K562 (cell line): ENCODE results near the gene TICAM1. TPM values are rescaled to one million over a fixed set of nuclear protein-coding genes. Genes with fewer than 3 reads are reported as not detected.
A peak's percentile ranks its signal among the peaks of the same experiment; 100 is the strongest.

Source experiments
- CCNT2 ChIP-seq: IDR thresholded peaks from 2 replicates; pipeline ENCODE4 v1.6.1; 2011; ENCODE audit warnings: borderline replicate concordance, low read depth, mild to moderate bottlenecking, moderate library complexity, mixed read lengths, low read length; ENCODE audit not compliant: insufficient read length; ENCODE audit errors: extremely low read depth
- ELF2 ChIP-seq: fragments of 250-450 bp; sonication (Bioruptor Pico); IDR thresholded peaks from 2 replicates; pipeline ENCODE4 v1.5.0; 2021; ENCODE audit warnings: mild to moderate bottlenecking
- ETV1 ChIP-seq: fragments of 450-650 bp; conservative IDR thresholded peaks from 2 replicates; pipeline ENCODE4 v1.6.1; 2016; ENCODE audit warnings: missing genetic modification characterization, control low read depth, low read depth, missing compliant biosample characterization
- HMGN3 ChIP-seq: IDR thresholded peaks from 2 replicates; pipeline ENCODE4 v1.6.1; 2011; ENCODE audit warnings: borderline replicate concordance, low read depth, mild to moderate bottlenecking, mixed read lengths, low read length; ENCODE audit not compliant: insufficient read length; ENCODE audit errors: extremely low read depth
- MYC ChIP-seq, 2 experiments: fragments of 250-450 bp in 1 of 2; sonication (Bioruptor Pico) in 1 of 2; IDR thresholded peaks; 2 replicates each; pipeline versions ENCODE4 v1.5.1 to v1.6.1; 2012 to 2021; ENCODE audit warnings: low read depth in 2 of 2, borderline replicate concordance in 1 of 2, improper control_type of control experiment in 1 of 2, low read length in 1 of 2, mild to moderate bottlenecking in 1 of 2, moderate library complexity in 1 of 2
- NCOA6 ChIP-seq: fragments of 450-650 bp; IDR thresholded peaks from 2 replicates; pipeline ENCODE4 v1.6.1; 2017; ENCODE audit warnings: mild to moderate bottlenecking
- NFATC3 ChIP-seq: fragments of 450-650 bp; IDR thresholded peaks from 2 replicates; pipeline ENCODE4 v1.6.1; 2017; ENCODE audit warnings: mild to moderate bottlenecking
- NFYB ChIP-seq: IDR thresholded peaks from 2 replicates; pipeline ENCODE4 v1.6.1; 2011; ENCODE audit warnings: mild to moderate bottlenecking, moderate library complexity; ENCODE audit not compliant: insufficient read length; ENCODE audit errors: extremely low read depth
- NR2F6 ChIP-seq: fragments of 450-650 bp; formaldehyde crosslinking; IDR thresholded peaks from 2 replicates; pipeline ENCODE4 v1.4.0; 2020; ENCODE audit warnings: mild to moderate bottlenecking
- TAF1 ChIP-seq: IDR thresholded peaks from 2 replicates; pipeline ENCODE4 v1.6.1; 2011; ENCODE audit warnings: mild to moderate bottlenecking, low read length, moderate library complexity; ENCODE audit not compliant: insufficient read depth, control insufficient read depth, severe bottlenecking; ENCODE audit errors: extremely low read depth
- U2AF1 ChIP-seq: fragments of 200-400 bp; formaldehyde crosslinking; optimal IDR thresholded peaks from 2 replicates; pipeline ENCODE3; 2017; ENCODE audit warnings: mild to moderate bottlenecking, low read depth, low read length, moderate library complexity
- ZKSCAN1 ChIP-seq: fragments of 150-350 bp; IDR thresholded peaks from 2 replicates; pipeline ENCODE4 v1.6.1; 2016; ENCODE audit warnings: low read depth, low read length
- ZNF134 ChIP-seq: fragments of 250-450 bp; sonication (Bioruptor Pico); conservative IDR thresholded peaks from 2 replicates; pipeline ENCODE4 v1.4.0; 2020
- ZNF699 ChIP-seq: fragments of 250-450 bp; sonication (Bioruptor Pico); IDR thresholded peaks from 2 replicates; pipeline ENCODE4 v1.8.0; 2021; ENCODE audit warnings: mild to moderate bottlenecking, moderate library complexity; ENCODE audit not compliant: insufficient replicate concordance
- polyA plus RNA-seq, 8 experiments: library from polyadenylated mRNA; depleted of rRNA in 4 of 8; stranded (reverse) in 5 of 8; unstranded in 3 of 8; fragments of >200 nt; fragmentation: Nextera tagmentation in 2 of 8; fragmentation: Illumina TruSeq in 1 of 8; extraction: Ambion mirVana in 2 of 8; extraction: Trizol in 1 of 8; gene quantifications; 2 replicates each; pipeline versions ENCODE4 v1.2.1 to v1.2.3, GENCODE V29; 2011 to 2014; ENCODE audit warnings: inconsistent platforms in 1 of 8, missing spikeins in 1 of 8
- total RNA-seq, 7 experiments: library from RNA; depleted of rRNA in 6 of 7; stranded (reverse); fragments of >200 nt in 6 of 7; fragmentation: Illumina TruSeq in 2 of 7; extraction: Trizol in 2 of 7; gene quantifications; 2 replicates each; pipeline versions ENCODE4 v1.2.1 to v1.2.3, GENCODE V29; 2011 to 2021; ENCODE audit warnings: low replicate concordance in 1 of 7
- TF ChIP-seq, protein P1 (sequence below): fragments of 450-650 bp; IDR thresholded peaks from 2 replicates; pipeline ENCODE4 v1.6.1; 2016; ENCODE audit warnings: missing biosample characterization, missing genetic modification characterization
- TF ChIP-seq, protein P2 (sequence below): fragments of 450-650 bp; IDR thresholded peaks from 2 replicates; pipeline ENCODE4 v1.6.1; 2016; ENCODE audit warnings: mild to moderate bottlenecking
- TF ChIP-seq, protein P3 (sequence below): sonication (generic); formaldehyde crosslinking; IDR thresholded peaks from 2 replicates; pipeline ENCODE4 v1.8.0; 2022; ENCODE audit warnings: missing genetic modification reagents, mild to moderate bottlenecking, borderline replicate concordance
- TF ChIP-seq, protein P4 (sequence below): sonication (generic); formaldehyde crosslinking; IDR thresholded peaks from 2 replicates; pipeline ENCODE4 v1.8.1; 2023; ENCODE audit warnings: mild to moderate bottlenecking, missing genetic modification reagents
- TF ChIP-seq, protein P5 (sequence below): sonication (generic); formaldehyde crosslinking; IDR thresholded peaks from 2 replicates; pipeline ENCODE4 v1.9.0; 2022; ENCODE audit warnings: mild to moderate bottlenecking, missing genetic modification reagents

Gene TICAM1
- total and polyA plus RNA-seq, 9 of the 15 experiments (the other 6 are each of a cell fraction or from before 2014, with no cell fraction given), result 0.07 to 11.6 (median 1.5) TPM

DNA sequence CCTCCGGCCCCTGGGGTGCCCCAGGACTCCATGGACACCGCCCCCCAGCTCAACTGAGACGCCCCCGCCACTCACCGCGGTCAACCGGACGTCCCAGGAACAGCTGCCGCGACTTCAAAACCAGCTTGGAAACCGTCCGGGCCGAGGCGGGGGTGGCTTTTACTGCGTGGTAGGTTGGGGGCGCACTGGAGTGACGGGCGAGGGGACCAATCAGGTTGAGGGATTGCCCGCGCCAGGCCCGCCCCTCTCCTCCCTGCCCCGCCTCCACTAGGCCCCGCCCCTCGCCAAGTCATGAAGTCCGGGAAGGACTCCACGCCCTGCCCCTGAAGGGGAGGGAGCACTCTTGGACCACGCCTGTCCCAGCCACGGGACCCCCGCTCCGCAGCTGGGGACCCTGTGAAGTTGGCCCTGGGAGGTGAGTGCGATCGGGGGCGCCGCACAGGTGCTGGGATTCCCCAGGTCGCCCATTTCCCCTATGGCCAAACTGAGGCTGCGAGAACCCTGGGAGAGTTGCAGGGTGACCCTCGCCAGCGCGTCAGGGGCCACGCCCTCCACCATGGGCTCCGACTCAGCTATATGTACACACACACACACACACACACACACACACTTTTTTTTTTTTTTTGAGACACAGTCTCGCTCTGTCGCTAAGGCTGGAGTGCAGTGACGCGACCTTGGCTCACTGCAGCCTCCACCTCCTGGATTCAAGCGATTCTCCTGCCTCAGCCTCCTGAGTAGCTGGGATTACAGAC is 36.2 kb upstream of the TICAM1 start, which contains the start of gene PLIN3 (continued):
- TF ChIP-seq, protein P1, sequence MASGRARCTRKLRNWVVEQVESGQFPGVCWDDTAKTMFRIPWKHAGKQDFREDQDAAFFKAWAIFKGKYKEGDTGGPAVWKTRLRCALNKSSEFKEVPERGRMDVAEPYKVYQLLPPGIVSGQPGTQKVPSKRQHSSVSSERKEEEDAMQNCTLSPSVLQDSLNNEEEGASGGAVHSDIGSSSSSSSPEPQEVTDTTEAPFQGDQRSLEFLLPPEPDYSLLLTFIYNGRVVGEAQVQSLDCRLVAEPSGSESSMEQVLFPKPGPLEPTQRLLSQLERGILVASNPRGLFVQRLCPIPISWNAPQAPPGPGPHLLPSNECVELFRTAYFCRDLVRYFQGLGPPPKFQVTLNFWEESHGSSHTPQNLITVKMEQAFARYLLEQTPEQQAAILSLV (tag), result no peak
- no peak; the same call in 1 of the 2 replicates for TF ChIP-seq ETV1 (tag)
- TF ChIP-seq HMGN3, result peak; percentile 72
- TF ChIP-seq, protein P2, sequence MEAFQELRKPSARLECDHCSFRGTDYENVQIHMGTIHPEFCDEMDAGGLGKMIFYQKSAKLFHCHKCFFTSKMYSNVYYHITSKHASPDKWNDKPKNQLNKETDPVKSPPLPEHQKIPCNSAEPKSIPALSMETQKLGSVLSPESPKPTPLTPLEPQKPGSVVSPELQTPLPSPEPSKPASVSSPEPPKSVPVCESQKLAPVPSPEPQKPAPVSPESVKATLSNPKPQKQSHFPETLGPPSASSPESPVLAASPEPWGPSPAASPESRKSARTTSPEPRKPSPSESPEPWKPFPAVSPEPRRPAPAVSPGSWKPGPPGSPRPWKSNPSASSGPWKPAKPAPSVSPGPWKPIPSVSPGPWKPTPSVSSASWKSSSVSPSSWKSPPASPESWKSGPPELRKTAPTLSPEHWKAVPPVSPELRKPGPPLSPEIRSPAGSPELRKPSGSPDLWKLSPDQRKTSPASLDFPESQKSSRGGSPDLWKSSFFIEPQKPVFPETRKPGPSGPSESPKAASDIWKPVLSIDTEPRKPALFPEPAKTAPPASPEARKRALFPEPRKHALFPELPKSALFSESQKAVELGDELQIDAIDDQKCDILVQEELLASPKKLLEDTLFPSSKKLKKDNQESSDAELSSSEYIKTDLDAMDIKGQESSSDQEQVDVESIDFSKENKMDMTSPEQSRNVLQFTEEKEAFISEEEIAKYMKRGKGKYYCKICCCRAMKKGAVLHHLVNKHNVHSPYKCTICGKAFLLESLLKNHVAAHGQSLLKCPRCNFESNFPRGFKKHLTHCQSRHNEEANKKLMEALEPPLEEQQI, result no peak
- TF ChIP-seq ZNF699 (CRISPR knock-in tag), result no peak
- no peak for TF ChIP-seq NR2F6 (CRISPR knock-in tag)
- TF ChIP-seq, protein P3, sequence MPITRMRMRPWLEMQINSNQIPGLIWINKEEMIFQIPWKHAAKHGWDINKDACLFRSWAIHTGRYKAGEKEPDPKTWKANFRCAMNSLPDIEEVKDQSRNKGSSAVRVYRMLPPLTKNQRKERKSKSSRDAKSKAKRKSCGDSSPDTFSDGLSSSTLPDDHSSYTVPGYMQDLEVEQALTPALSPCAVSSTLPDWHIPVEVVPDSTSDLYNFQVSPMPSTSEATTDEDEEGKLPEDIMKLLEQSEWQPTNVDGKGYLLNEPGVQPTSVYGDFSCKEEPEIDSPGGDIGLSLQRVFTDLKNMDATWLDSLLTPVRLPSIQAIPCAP, result no peak
- no peak for TF ChIP-seq ELF2 (CRISPR knock-in tag)
- TF ChIP-seq CCNT2, result no peak
- no peak for TF ChIP-seq MYC (IDR thresholded peaks at IDR 0.05; ENCODE audit: low read depth, low read length)
- 0 out of 2 replicates have a peak, but pooled peaks have one; percentile 21 for TF ChIP-seq MYC (CRISPR knock-in tag; IDR thresholded peaks at IDR 0.05; ENCODE audit: borderline replicate concordance, low read depth)
- peak; percentile 66 for TF ChIP-seq TAF1
- TF ChIP-seq, protein P4, sequence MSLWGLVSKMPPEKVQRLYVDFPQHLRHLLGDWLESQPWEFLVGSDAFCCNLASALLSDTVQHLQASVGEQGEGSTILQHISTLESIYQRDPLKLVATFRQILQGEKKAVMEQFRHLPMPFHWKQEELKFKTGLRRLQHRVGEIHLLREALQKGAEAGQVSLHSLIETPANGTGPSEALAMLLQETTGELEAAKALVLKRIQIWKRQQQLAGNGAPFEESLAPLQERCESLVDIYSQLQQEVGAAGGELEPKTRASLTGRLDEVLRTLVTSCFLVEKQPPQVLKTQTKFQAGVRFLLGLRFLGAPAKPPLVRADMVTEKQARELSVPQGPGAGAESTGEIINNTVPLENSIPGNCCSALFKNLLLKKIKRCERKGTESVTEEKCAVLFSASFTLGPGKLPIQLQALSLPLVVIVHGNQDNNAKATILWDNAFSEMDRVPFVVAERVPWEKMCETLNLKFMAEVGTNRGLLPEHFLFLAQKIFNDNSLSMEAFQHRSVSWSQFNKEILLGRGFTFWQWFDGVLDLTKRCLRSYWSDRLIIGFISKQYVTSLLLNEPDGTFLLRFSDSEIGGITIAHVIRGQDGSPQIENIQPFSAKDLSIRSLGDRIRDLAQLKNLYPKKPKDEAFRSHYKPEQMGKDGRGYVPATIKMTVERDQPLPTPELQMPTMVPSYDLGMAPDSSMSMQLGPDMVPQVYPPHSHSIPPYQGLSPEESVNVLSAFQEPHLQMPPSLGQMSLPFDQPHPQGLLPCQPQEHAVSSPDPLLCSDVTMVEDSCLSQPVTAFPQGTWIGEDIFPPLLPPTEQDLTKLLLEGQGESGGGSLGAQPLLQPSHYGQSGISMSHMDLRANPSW (CRISPR knock-in tag), result 0 out of 2 replicates have a peak, but pooled peaks have one; percentile 9
- TF ChIP-seq ZKSCAN1, result no peak
- no peak for TF ChIP-seq NFATC3
- peak; percentile 63 for TF ChIP-seq NFYB
- TF ChIP-seq, protein P5, sequence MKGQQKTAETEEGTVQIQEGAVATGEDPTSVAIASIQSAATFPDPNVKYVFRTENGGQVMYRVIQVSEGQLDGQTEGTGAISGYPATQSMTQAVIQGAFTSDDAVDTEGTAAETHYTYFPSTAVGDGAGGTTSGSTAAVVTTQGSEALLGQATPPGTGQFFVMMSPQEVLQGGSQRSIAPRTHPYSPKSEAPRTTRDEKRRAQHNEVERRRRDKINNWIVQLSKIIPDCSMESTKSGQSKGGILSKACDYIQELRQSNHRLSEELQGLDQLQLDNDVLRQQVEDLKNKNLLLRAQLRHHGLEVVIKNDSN (CRISPR knock-in tag), result no peak; the same call in 1 of the 2 replicates
- no peak for TF ChIP-seq ZNF134 (CRISPR knock-in tag)
- TF ChIP-seq NCOA6, result no peak
- no peak for TF ChIP-seq U2AF1
